Measurements from ENCODE around the gene NRXN2.

Gene NRXN2

DNA sequence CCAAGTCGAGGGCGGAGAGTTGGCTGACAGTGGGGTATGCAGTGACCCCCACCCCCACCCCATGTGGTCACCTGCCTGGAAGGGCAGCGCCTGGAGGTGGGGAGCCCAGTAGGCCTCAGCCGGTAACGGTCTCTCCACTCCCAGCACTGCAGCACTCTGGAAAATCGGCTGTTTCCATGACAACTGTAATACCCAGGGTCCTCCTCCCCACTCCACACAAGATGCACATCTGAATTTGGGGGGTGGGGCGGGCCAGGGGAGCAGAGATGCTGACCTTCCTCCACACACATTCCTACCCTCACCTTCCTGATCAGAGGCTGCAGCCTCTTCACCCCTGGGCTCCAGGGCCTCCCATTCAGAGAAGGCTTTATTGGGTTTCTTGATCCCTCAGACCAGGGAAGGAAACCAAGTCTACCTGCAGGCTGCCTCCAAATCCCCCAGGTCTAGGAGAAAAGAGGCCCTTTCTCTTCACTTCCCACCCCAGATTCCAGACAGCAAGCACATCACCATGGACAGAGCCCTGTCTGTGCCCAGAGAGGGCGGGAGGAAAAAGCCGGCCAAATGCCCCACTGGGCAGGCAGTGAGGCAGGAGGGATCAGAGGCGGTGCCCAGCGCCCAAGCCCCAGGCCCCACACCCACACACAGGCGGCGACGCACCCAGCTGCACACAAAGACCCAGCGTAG, 85.5 kb downstream of the NRXN2 start:
- DNase-seq: peak in 6 of 56 donors; percentile 24 to 38 (median 36)

DNA sequence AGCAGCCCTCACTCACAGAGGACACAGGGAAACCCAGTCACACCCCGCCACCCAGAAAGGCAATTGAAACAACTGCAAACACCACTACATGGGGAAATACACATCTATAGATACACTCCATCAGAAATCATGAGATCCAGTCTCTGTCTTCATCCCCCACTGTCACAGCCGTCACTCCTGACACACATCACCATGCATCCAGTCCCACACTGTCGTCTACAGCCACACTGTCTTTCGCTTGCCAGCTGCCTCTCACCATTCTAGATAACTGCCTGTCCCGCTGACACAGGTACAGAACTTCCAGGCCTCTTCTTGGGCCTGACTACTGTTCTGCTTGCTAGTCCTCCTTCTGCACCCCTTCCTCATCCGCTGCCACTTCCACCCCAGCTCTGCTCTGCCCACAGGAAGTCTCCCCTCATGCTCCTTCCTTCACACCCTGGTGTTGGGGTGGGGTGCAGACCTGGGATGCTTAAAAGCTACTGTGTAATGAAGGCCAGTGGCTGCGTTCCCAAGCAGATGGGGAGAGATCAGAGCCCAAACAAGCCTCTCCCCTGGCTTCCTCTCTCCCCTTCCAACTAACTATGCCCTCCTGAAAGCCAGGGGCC, 89.3 kb downstream of the NRXN2 start:
- DNase-seq: peak in 1 of 56 donors; percentile 17

- peak in 3 of 56 donors; percentile 15 to 60 (median 57) for DNase-seq
These were observed 90.3 kb downstream of the NRXN2 start for GRCh38 chr11:64632654-64633053.

GRCh38 chr11:64632237-64632636, 90.8 kb downstream of the NRXN2 start:
- peak in 11 of 56 donors; percentile 14 to 60 (median 31) for DNase-seq

GRCh38 chr11:64631675-64632074, 91.3 kb downstream of the NRXN2 start:
- no peak for DNase-seq

DNA sequence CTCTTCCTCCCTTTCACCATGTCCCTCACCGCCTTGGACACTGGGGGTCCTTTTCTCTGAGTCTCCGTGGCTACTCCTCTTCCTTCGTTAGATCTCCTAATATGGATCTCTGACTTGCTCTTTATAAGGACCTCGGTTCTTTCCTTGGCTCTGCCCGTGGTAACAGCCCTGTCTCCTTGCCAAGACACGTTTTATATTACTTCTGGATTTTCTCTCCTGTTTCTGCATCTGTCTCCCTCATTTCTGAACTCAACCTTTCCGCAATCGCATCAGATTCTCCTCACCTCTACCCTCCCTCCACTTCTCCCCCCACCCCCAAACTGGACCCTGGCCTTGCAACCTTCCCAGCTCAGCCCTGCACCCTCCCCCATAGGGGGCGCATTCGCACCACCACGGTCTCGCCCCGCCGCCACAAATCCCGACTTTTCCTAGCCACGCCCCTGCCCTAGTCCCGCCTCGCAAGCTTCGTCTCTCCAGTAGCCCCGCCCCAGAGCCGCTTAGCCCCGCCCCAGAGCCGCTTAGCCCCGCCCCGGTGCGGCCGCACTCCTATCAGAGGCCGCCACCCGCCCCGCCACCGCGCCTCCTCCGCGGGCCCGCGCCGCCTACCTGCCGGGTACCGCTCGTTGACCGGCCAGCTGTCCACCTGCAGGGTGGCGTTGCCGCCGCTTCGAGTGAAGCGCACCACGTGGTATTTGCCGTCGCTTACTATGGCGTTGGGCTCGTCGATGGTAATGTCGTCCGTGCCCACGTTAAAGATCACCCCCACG, 93.0 kb downstream of the NRXN2 start:
- peak in 4 of 56 donors; percentile 8 to 28 (median 18) for DNase-seq

GRCh38 chr11:64629103-64629502, 93.9 kb downstream of the NRXN2 start:
- no peak for DNase-seq

DNA sequence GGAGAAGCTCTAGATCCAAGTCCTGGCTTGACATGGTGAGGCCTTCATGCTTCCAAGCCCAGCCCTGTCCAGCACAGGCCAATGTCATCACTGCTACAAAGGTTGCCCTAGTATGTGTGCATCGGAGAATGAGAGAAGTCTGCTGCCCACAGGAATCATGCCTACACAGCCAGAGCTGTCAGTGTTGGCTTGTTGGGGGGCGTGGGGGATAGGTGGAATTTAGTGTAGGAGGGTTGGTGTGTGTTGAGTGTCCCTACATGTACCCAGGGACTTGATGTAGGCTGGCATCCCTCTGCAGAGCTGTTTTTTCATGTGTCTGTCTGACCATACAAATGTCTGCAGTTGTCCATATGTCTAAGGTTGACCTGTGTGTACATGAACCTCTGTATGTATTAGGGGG, 94.4 kb downstream of the NRXN2 start:
- no peak for DNase-seq

- no peak for DNase-seq
These were observed 95.6 kb downstream of the NRXN2 start for GRCh38 chr11:64627371-64627770.

DNA sequence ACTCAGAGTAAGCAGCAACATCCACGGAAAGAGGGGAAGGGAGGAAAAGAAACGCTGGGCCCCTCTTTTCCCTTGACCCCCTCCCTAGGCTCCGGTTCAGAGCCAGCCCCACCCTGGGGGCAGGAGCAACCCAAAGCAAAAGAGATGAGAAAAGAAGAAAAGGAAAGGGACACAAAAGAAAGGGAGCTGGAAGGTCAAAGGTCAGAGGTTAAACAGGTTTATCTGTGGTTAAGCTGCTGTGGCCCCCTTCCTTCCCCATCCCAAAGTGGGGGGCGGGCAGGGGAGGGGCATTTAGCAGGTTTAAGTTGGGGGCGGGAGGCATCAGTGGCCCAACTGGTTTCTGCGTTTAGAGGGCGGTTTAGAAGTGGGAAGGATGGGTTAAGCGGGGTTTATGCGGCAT, 96.4 kb downstream of the NRXN2 start:
- DNase-seq: no peak

GRCh38 chr11:64624883-64625481, 98.0 kb downstream of the NRXN2 start:
- DNase-seq: no peak

GRCh38 chr11:64622681-64623080, 100.3 kb downstream of the NRXN2 start:
- no peak for DNase-seq

GRCh38 chr11:64621283-64622019, 101.5 kb downstream of the NRXN2 start:
- no peak for DNase-seq

GRCh38 chr11:64620381-64620971, 102.5 kb downstream of the NRXN2 start:
- DNase-seq: peak in 37 of 56 donors; percentile 16 to 71 (median 38)

DNA sequence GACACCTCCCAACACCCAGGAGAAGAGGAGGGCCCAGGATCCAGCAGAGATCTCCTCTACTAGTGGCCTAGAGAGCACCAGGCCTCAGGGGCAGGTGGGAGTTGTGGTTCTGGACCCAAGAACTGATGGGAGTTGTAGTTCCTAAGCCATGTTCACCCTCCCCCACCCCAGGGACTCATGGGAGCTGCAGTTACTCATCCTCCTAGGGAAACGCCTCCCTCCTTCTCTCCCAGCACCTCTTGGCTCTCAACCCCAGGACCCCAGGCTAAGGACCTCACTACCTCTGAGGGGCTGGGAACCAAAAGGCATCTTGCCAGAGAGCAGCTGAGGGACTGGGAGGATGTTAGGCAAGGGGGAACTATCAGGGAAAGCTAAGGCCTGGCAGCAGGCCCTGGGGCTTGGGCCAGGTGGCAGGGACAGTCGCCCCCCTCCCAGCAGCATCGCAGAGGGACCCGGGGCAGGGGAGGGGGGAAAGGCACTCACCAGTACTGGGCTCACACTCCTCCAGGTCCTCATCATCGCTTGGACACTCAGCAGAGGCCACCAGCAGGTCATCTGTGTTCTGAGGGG, 103.1 kb downstream of the NRXN2 start:
- DNase-seq: peak in 22 of 56 donors; percentile 13 to 53 (median 35)

DNA sequence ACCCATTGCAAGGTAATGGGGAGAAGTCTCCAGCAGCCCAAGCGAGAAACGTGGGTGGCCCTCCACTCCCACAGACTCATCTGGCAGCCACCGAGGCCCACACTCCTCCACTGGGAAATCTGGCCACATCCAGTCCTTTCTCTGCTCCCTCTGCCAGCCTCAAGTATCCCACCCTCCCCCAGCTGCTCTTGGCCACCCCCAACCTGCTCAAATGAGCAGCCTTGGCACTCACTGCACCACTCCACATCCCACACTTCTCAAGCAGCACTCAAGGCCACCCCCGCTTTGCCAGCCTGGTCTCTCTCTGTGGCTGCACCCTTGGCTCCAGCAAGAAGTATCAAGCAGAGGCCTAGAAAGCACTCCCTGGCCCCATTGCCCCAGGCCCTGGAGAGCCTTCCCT, 103.8 kb downstream of the NRXN2 start:
- peak in 20 of 56 donors; percentile 16 to 74 (median 40) for DNase-seq

- DNase-seq: no peak
These were observed 106.2 kb downstream of the NRXN2 start for GRCh38 chr11:64616817-64617216.

- no peak for DNase-seq
These were observed 108.1 kb downstream of the NRXN2 start for GRCh38 chr11:64614917-64615316.

GRCh38 chr11:64613648-64614047, 109.3 kb downstream of the NRXN2 start:
- DNase-seq: no peak
